ENCODE data around the gene ONECUT3. TPM values are rescaled to one million over a fixed set of nuclear protein-coding genes. Genes with fewer than 3 reads are reported as not detected.

ONECUT3 gene
- total RNA-seq, 2 experiments from 2014 or later = not detected

- Histone ChIP-seq H3K27ac (ENCODE audit: low read depth, low read length, poor library complexity, severe bottlenecking) (no peak overlapping the region), H3K79me2 (ENCODE audit: insufficient read depth, low read depth, low read length) (no peaks in the 10 kb centered on the region), H2AFZ (ENCODE audit: low read length) (no peak overlapping the region), H3K4me3 (ENCODE audit: low read depth, low read length, poor library complexity, severe bottlenecking) (no peak overlapping the region), H4K20me1 (ENCODE audit: insufficient read depth, low read length) (no peaks in the 10 kb centered on the region), H3K9me2 (ENCODE audit: insufficient read depth, low read length) (no peaks in the 10 kb centered on the region), H3K4me2 (ENCODE audit: low read length) (no peak overlapping the region), H3K4me1 (ENCODE audit: insufficient read depth, low read length, poor library complexity, severe bottlenecking) (no peaks in the 10 kb centered on the region), H3K9me3 (ENCODE audit: low read length) (no peaks in the 10 kb centered on the region), H3K36me3 (ENCODE audit: insufficient read depth, low read length) (no peaks in the 10 kb centered on the region)
- ChIA-PET CTCF (ENCODE audit: unreplicated experiment) (no interaction called here), POLR2A (interaction anchor here (0.7 kb wide), 1 partner anchor 81 kb away, joined by 3 read pairs; no protein-coding TSS in a partner anchor)
- no TSS peak for BruUV-seq (replicated peaks)
- no peak for DNase-seq (ENCODE audit: low spot score)
- TF ChIP-seq EZH2phosphoT487 (IDR thresholded peaks at IDR 0.05; ENCODE audit: borderline replicate concordance, low read depth, low read length) = no peak
- no peak for TF ChIP-seq CTCF (conservative IDR thresholded peaks at IDR 0.05; ENCODE audit: low read length)
- intact Hi-C loops (cut with micrococcal nuclease; ENCODE audit: unreplicated experiment) = no loop called here
These were observed 33.4 kb downstream of the ONECUT3 start for GRCh38 chr19:1786668-1787067.

- Histone ChIP-seq H3K27ac (ENCODE audit: low read depth, low read length, poor library complexity, severe bottlenecking) (no peak overlapping the region), H4K20me1 (ENCODE audit: insufficient read depth, low read length) (no peaks in the 10 kb centered on the region), H3K9me3 (ENCODE audit: low read length) (no peaks in the 10 kb centered on the region), H3K79me2 (ENCODE audit: insufficient read depth, low read depth, low read length) (no peaks in the 10 kb centered on the region), H3K36me3 (ENCODE audit: insufficient read depth, low read length) (no peaks in the 10 kb centered on the region), H2AFZ (ENCODE audit: low read length) (no peak overlapping the region), H3K4me1 (ENCODE audit: insufficient read depth, low read length, poor library complexity, severe bottlenecking) (no peaks in the 10 kb centered on the region), H3K9me2 (ENCODE audit: insufficient read depth, low read length) (no peaks in the 10 kb centered on the region), H3K4me3 (ENCODE audit: low read depth, low read length, poor library complexity, severe bottlenecking) (no peak overlapping the region), H3K4me2 (ENCODE audit: low read length) (no peak overlapping the region)
- intact Hi-C loops (cut with micrococcal nuclease; ENCODE audit: unreplicated experiment) = no loop called here
- CTCF ChIA-PET (ENCODE audit: unreplicated experiment) = interaction anchor here (0.7 kb wide), 1 partner anchor 107 kb away, joined by 3 read pairs; no protein-coding TSS in a partner anchor
- BruUV-seq (replicated peaks) = no TSS peak
- DNase-seq (ENCODE audit: low spot score) = no peak
- POLR2A ChIA-PET = interaction anchor here (0.7 kb wide), 1 partner anchor 81 kb away, joined by 3 read pairs; no protein-coding TSS in a partner anchor
- no peak for TF ChIP-seq EZH2phosphoT487 (IDR thresholded peaks at IDR 0.05; ENCODE audit: borderline replicate concordance, low read depth, low read length)
- TF ChIP-seq CTCF (conservative IDR thresholded peaks at IDR 0.05; ENCODE audit: low read length) = no peak
These were observed 33.8 kb downstream of the ONECUT3 start for GRCh38 chr19:1787116-1787515.

GRCh38 chr19:1789261-1790041 is 36.1 kb downstream of the ONECUT3 start:
- TF ChIP-seq EZH2phosphoT487 (IDR thresholded peaks at IDR 0.05; ENCODE audit: borderline replicate concordance, low read depth, low read length) = no peak
- TF ChIP-seq CTCF (conservative IDR thresholded peaks at IDR 0.05; ENCODE audit: low read length) = no peak
- no peak for DNase-seq (ENCODE audit: low spot score)
- Histone ChIP-seq H3K9me2 (ENCODE audit: insufficient read depth, low read length) (no peaks in the 10 kb centered on the region), H4K20me1 (ENCODE audit: insufficient read depth, low read length) (no peaks in the 10 kb centered on the region), H3K9me3 (ENCODE audit: low read length) (no peaks in the 10 kb centered on the region), H2AFZ (ENCODE audit: low read length) (no peak overlapping the region), H3K4me3 (ENCODE audit: low read depth, low read length, poor library complexity, severe bottlenecking) (no peak overlapping the region), H3K79me2 (ENCODE audit: insufficient read depth, low read depth, low read length) (no peaks in the 10 kb centered on the region), H3K4me2 (ENCODE audit: low read length) (no peak overlapping the region), H3K27ac (ENCODE audit: low read depth, low read length, poor library complexity, severe bottlenecking) (no peak overlapping the region), H3K4me1 (ENCODE audit: insufficient read depth, low read length, poor library complexity, severe bottlenecking) (no peaks in the 10 kb centered on the region), H3K36me3 (ENCODE audit: insufficient read depth, low read length) (no peaks in the 10 kb centered on the region)
- ChIA-PET POLR2A (no interaction called here), CTCF (ENCODE audit: unreplicated experiment) (no interaction called here)
- intact Hi-C loops (cut with micrococcal nuclease; ENCODE audit: unreplicated experiment) = no loop called here
- BruUV-seq (replicated peaks) = no TSS peak

All from OCI-LY7 (cell line).